ENCODE data around the gene NR4A3. TPM values are rescaled to one million over a fixed set of nuclear protein-coding genes. Genes with fewer than 3 reads are reported as not detected.

NR4A3 gene
- total RNA-seq, 2 donors from 2014 or later, result 15.8 to 19.9 TPM

GRCh38 chr9:99831857-99832557 lies 10.3 kb downstream of the NR4A3 start:
- Histone ChIP-seq H3K4me1 (no peaks in the 10 kb centered on the region), H3K27me3 (no peaks in the 10 kb centered on the region), H3K36me3 (peaks cover 52% of the 10 kb centered on the region), H3K9me3 (no peaks in the 10 kb centered on the region), H3K27ac (no peak overlapping the region), H3K4me3 (no peak overlapping the region)
- no peak for DNase-seq (ENCODE audit: low spot score)
- TF ChIP-seq CTCF (IDR thresholded peaks at IDR 0.05), result no peak

DNA sequence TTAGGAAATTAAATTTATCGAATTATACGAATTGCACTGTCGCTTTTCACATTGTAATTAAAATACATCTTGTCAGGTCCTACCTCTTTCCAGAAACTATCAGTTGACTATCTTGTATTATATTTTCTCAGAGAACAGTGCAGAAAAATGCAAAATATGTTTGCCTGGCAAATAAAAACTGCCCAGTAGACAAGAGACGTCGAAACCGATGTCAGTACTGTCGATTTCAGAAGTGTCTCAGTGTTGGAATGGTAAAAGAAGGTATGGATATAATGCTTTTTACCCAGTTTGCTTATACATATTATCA lies 10.8 kb downstream of the NR4A3 start:
- Histone ChIP-seq H3K4me1 (no peaks in the 10 kb centered on the region), H3K4me3 (no peak overlapping the region), H3K9me3 (no peaks in the 10 kb centered on the region), H3K27me3 (no peaks in the 10 kb centered on the region), H3K27ac (no peak overlapping the region), H3K36me3 (peaks cover 52% of the 10 kb centered on the region)
- DNase-seq (ENCODE audit: low spot score), result no peak
- TF ChIP-seq CTCF (IDR thresholded peaks at IDR 0.05), result no peak

DNA sequence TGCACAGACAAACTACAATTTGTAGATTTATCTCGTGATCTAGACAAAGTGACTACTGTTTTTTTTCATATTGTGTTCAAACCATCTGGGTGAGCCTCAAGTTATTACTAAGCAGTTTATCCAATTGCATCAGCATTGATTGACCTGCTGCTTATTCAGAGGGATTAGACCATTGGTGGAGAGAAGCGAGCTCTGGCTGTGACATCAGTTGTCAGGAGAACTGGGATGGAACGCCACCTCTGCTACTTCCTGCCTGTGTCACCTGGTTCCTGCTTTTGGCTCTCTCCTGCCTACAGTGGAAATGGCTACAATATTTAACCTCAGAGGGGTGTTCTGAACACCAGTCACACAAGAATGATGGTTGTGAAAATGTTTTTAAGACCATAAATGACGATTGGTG lies 12.1 kb downstream of the NR4A3 start:
- Histone ChIP-seq H3K27ac (no peak overlapping the region), H3K4me1 (no peaks in the 10 kb centered on the region), H3K36me3 (peaks cover 49% of the 10 kb centered on the region), H3K27me3 (no peaks in the 10 kb centered on the region), H3K9me3 (no peaks in the 10 kb centered on the region), H3K4me3 (no peak overlapping the region)
- DNase-seq (ENCODE audit: low spot score), result no peak
- TF ChIP-seq CTCF (IDR thresholded peaks at IDR 0.05), result no peak

- H3K36me3 ChIP-seq, result peaks cover 49% of the 10 kb centered on the region
- no peak for TF ChIP-seq CTCF (IDR thresholded peaks at IDR 0.05)
- DNase-seq (ENCODE audit: low spot score), result no peak
- no peak overlapping the region for H3K4me3 ChIP-seq
- no peaks in the 10 kb centered on the region for H3K9me3 ChIP-seq
- no peaks in the 10 kb centered on the region for H3K27me3 ChIP-seq
- no peaks in the 10 kb centered on the region for H3K4me1 ChIP-seq
- H3K27ac ChIP-seq, result no peak overlapping the region
These were observed 12.8 kb downstream of the NR4A3 start for GRCh38 chr9:99834474-99834873.

- Histone ChIP-seq H3K27ac (no peak overlapping the region), H3K4me3 (no peak overlapping the region), H3K27me3 (no peaks in the 10 kb centered on the region), H3K9me3 (no peaks in the 10 kb centered on the region), H3K36me3 (peaks cover 50% of the 10 kb centered on the region), H3K4me1 (no peaks in the 10 kb centered on the region)
- TF ChIP-seq CTCF (IDR thresholded peaks at IDR 0.05), result no peak
- no peak for DNase-seq (ENCODE audit: low spot score)
These were observed 13.5 kb downstream of the NR4A3 start for GRCh38 chr9:99835142-99835541.

DNA sequence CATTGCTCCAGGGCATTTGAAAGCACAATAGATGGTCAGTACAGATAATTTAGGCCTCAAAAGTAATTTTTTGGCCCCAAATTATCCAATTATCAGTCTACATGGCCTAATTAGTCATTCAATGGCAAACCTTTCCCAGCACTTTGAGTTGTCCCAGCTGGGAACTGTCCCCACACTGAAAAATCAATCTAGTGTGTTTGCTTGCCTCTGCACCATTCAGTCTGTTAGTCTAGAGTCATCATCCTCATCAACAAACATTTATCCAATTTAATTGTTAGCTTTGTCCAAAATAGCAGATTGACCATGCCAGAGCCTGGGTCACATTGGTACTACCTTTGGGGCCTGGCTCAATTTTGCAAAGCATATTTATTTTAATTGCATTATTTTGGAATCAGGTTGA lies 13.9 kb downstream of the NR4A3 start:
- Histone ChIP-seq H3K4me1 (no peaks in the 10 kb centered on the region), H3K27me3 (no peaks in the 10 kb centered on the region), H3K27ac (no peak overlapping the region), H3K36me3 (peaks cover 55% of the 10 kb centered on the region), H3K4me3 (no peak overlapping the region), H3K9me3 (no peaks in the 10 kb centered on the region)
- DNase-seq (ENCODE audit: low spot score), result no peak
- TF ChIP-seq CTCF (IDR thresholded peaks at IDR 0.05), result no peak
